LNCaP clone FGC (cell line): ENCODE measurements around the gene CHP2.
"Not testable (repeated sequence)": the region's sequence is repeated elsewhere in the genome, so short reads cannot be mapped to it uniquely, and the experiment has no call there.

Experiments
- DNase-seq: peaks from one replicate; pipeline ENCODE4 v3.0.0-alpha.2; 2011; ENCODE audit warnings: low read depth
- H3K4me3 ChIP-seq: 2 replicates; pipeline ENCODE4 v1.5.1; 2011; ENCODE audit warnings: mild to moderate bottlenecking, low read depth, low read length, control low read depth
- TF ChIP-seq, protein P1 (sequence below): IDR thresholded peaks from 2 replicates; pipeline ENCODE4 v1.5.1; 2012; ENCODE audit warnings: mild to moderate bottlenecking; ENCODE audit not compliant: control insufficient read depth, insufficient read depth; ENCODE audit errors: extremely low read depth

Gene CHP2

DNA sequence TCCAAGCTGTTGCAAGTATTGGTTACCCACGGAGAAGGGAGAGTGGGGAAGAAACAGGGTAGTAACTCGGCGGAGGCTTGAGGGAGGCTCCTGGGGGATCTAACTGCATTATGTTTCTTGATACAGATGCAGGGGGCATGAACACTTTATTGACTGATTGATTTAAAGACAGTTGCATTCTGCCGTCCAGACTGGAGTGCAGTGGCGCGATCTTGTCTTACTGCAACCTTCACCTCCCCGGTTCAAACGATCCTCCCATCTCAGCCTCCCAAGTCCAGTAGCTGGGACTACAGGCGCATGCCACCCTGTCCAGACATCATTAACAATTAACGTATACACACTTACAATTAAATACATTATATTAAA is 26.7 kb upstream of the CHP2 start:
- H3K4me3 ChIP-seq = no peak overlapping the region
- no peak for DNase-seq
- TF ChIP-seq, protein P1, sequence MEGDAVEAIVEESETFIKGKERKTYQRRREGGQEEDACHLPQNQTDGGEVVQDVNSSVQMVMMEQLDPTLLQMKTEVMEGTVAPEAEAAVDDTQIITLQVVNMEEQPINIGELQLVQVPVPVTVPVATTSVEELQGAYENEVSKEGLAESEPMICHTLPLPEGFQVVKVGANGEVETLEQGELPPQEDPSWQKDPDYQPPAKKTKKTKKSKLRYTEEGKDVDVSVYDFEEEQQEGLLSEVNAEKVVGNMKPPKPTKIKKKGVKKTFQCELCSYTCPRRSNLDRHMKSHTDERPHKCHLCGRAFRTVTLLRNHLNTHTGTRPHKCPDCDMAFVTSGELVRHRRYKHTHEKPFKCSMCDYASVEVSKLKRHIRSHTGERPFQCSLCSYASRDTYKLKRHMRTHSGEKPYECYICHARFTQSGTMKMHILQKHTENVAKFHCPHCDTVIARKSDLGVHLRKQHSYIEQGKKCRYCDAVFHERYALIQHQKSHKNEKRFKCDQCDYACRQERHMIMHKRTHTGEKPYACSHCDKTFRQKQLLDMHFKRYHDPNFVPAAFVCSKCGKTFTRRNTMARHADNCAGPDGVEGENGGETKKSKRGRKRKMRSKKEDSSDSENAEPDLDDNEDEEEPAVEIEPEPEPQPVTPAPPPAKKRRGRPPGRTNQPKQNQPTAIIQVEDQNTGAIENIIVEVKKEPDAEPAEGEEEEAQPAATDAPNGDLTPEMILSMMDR = no peak

DNA sequence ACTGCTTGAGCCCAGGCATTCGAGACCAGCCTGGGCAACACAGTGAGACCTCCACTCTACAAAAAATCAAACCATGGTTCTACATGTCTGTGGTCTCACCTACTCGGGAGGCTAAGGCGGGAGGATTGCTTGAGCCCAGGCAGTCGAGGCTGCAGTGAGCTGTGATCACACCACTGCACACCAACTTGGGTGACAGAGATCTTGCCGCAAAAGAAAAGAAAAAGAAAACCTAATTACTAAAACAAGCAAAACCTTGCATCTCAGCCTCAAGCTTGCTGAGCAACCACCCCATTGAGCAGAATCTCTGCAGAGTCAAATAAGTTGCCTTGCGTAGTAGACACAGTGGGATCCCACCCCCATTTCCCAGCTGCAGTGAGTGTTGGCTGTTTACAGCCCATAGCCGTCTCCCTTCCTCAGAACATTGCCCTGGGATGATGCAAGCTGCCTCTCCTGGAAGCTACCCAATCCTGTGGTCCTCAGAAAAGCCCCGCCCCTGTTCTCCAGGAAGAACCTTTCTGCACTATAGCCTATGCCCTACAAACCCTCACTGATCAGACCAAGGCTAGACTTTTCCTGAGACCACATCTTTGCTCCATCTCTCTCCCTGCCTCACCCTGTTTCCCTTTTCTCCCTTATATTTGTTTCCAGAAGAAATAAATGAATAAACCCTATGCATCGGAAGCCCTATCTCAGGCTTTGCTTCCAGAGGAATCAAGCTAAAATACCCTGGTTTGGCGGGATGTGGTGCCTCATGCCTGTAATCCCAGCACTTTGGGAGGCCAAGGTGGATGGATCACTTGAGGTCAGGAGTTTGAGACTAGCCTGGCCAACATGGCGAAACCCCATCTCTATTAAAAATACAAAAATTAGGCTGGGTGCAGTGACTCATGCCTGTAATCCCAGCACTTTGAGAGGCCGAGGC is 25.1 kb upstream of the CHP2 start:
- no peak for DNase-seq
- no peak overlapping the region for H3K4me3 ChIP-seq
- TF ChIP-seq, protein P1 = no peak

- TF ChIP-seq, protein P1 = no peak
- H3K4me3 ChIP-seq = no peak overlapping the region
- DNase-seq = no peak
These were observed 20.5 kb upstream of the CHP2 start for GRCh38 chr16:23734176-23734893.

DNA sequence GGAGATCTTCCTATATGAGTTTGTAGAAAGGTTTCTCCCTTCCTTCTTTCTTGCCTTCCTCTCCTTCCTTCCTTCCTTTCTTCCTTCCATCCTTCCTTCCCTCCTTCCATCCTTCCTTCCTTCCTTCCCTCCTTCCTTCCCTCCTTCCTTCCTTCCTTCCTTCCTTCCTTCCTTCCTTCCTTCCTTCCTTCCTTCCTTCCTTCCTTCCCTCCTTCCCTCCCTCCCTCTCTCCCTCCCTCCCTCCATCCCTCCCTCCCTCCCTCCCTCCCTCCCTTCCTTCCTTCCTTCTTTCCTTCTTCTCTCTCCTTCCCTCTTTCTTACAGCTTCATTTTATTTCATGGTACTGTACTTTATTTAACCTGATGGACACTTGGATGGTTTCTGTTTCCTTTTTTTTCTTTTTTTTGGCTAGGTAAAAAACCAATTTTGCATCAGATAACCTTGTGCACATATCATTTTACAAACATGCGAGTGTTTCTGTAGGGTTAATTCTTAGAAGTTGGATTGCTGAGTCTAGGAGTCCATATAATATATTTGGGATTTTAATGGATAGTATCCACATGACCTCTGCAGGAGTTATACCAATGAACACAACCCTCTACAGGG is 17.3 kb upstream of the CHP2 start:
- H3K4me3 ChIP-seq, DNase-seq: not testable (repeated sequence)

GRCh38 chr16:23739516-23739915 is 15.3 kb upstream of the CHP2 start:
- no peak overlapping the region for H3K4me3 ChIP-seq
- no peak for DNase-seq
- TF ChIP-seq, protein P1 = no peak

- no peak for DNase-seq
- TF ChIP-seq, protein P1 = no peak
These were observed 13.0 kb upstream of the CHP2 start for GRCh38 chr16:23741675-23742303.

DNA sequence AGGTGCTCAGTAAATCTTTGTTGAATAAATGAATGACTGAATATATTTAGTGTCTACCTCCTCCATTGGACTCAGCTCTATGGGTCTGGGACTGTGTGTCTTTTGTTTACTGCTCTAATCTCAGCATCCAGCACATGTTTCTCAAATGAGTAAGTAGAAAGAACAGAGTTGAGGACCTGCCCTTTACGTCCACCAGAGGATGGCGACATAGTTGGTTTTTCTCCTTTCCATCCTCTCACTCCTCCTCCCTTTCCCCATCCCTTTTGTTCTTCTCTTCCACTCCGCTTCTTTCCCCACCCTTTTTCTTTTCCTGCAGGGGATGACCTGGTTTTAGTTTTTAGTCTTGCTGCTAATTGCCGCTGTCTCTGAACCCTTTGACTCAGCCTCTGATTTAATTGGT is 12.1 kb upstream of the CHP2 start:
- H3K4me3 ChIP-seq = no peak overlapping the region
- DNase-seq = no peak
- TF ChIP-seq, protein P1 = no peak

More at GRCh38 chr16:23741675-23742303, 13.0 kb upstream of the CHP2 start:
- no peak overlapping the region for H3K4me3 ChIP-seq
